ENCODE results near the gene CIZ1.

GRCh38 chr9:128149951-128150593, 41.3 kb downstream of the CIZ1 start:
- TF ChIP-seq POLR2A (IDR thresholded peaks at IDR 0.05; ENCODE audit: extremely low read depth, insufficient read length): no peak
- no peak for TF ChIP-seq CTCF (IDR thresholded peaks at IDR 0.05; ENCODE audit: low read depth, low read length)
- TF ChIP-seq MAX (IDR thresholded peaks at IDR 0.05; ENCODE audit: low read depth, low read length): no peak
- TF ChIP-seq MYC (IDR thresholded peaks at IDR 0.05; ENCODE audit: low read depth, low read length): no peak

Data from NB4 (cell line).